Mammary epithelial cell (primary cell): ENCODE results near the gene KCND2.

ENCODE experiments used
- EZH2 ChIP-seq: IDR thresholded peaks from 2 replicates; pipeline ENCODE4 v1.6.1; 2012; ENCODE audit warnings: low read length, inconsistent platforms, borderline replicate concordance
- TF ChIP-seq, protein P1 (sequence below), 2 donors: IDR thresholded peaks in 1 of 2; conservative IDR thresholded peaks in 1 of 2; 2 replicates each; pipeline ENCODE4 v1.5.1; 2011 to 2012; ENCODE audit warnings: inconsistent platforms in 2 of 2, low read length in 2 of 2, mild to moderate bottlenecking in 2 of 2, control low read depth in 1 of 2, low read depth in 1 of 2; ENCODE audit not compliant: insufficient read depth in 1 of 2; ENCODE audit errors: extremely low read depth in 1 of 2

- TF ChIP-seq, protein P1, sequence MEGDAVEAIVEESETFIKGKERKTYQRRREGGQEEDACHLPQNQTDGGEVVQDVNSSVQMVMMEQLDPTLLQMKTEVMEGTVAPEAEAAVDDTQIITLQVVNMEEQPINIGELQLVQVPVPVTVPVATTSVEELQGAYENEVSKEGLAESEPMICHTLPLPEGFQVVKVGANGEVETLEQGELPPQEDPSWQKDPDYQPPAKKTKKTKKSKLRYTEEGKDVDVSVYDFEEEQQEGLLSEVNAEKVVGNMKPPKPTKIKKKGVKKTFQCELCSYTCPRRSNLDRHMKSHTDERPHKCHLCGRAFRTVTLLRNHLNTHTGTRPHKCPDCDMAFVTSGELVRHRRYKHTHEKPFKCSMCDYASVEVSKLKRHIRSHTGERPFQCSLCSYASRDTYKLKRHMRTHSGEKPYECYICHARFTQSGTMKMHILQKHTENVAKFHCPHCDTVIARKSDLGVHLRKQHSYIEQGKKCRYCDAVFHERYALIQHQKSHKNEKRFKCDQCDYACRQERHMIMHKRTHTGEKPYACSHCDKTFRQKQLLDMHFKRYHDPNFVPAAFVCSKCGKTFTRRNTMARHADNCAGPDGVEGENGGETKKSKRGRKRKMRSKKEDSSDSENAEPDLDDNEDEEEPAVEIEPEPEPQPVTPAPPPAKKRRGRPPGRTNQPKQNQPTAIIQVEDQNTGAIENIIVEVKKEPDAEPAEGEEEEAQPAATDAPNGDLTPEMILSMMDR (conservative IDR thresholded peaks at IDR 0.05 in 1 of 2, IDR thresholded peaks at IDR 0.05 in 1 of 2; ENCODE audit: extremely low read depth in 1 of 2, insufficient read depth in 1 of 2, low read depth in 1 of 2, low read length in 2 of 2), result no peak
- TF ChIP-seq EZH2, result no peak
Observed at GRCh38 chr7:120254845-120255244, 18.1 kb upstream of the KCND2 start.
